AG10803 (cell line): ENCODE data around the gene HOXC11.

Experiments
- DNase-seq: peaks from one replicate; pipeline ENCODE4 v3.0.0; 2010; ENCODE audit warnings: low read depth
- H3K4me3 ChIP-seq: 2 replicates; pipeline ENCODE4 v1.5.1; 2011; ENCODE audit warnings: mild to moderate bottlenecking, low read length, control low read depth
- CTCF ChIP-seq: conservative IDR thresholded peaks from 2 replicates; pipeline ENCODE4 v1.5.1; 2011; ENCODE audit warnings: mild to moderate bottlenecking, low read length, control low read depth, inconsistent platforms

Gene HOXC11

DNA sequence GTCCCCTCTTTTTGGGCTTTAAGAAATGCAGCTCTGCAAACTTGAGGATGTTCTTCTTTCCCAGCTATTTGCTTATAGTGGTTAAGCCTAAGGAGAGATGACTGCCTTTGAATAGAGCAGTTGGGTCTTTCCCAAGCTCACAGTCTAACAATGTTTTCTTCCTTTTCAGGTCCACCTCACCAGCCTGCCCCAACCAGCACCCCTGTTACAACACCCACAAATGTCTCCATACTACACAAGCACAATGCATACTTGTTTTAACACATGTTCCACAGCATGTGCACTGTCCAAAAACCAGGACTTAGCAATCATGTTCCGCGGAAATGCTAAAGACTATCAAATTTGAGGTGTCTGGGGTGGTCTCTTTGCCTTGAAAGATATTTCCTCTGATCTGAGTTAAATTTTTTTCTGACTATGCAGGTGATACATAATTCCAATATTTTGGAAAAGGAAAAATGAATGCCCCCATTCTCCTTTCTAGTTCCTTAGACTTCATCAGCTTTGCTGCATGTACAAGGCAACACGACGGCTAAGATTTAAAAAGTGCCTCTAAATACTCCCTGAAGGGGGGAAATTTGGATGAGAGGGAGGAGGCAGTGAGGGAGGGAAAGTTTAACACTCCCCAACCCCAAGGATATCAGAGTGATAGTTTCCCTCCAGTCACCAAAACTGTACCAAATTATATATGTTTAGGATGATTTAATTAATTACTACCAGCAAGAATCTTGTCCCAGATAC is 40.9 kb upstream of the HOXC11 start:
- no peak for DNase-seq
- TF ChIP-seq CTCF = no peak
- H3K4me3 ChIP-seq = no peak overlapping the region

- H3K4me3 ChIP-seq = no peak overlapping the region
- no peak for TF ChIP-seq CTCF
- no peak for DNase-seq
Observed at GRCh38 chr12:53932915-53933314, 40.0 kb upstream of the HOXC11 start.

- H3K4me3 ChIP-seq = no peak overlapping the region
- TF ChIP-seq CTCF = no peak
- DNase-seq = no peak
Observed at GRCh38 chr12:53935383-53936341, 37.3 kb upstream of the HOXC11 start.

DNA sequence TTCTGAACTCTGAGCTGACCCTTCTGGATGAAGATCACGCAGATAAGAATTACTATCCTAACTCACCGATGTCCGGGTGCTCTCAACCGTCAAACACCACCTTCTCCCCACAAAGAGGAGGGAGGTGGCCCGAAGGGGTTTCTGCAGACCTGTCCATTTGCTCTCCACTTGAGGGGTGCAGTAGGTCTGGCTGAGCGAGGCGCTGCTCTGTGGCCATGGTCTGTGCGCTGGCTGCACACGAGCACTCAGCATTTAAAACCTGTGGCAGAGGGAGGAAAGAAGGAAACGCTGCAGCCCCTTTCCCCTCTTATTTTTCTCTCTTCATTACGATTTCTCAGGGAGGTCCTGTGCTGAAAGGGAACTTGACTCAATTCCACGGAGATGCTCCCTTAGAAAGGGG is 35.8 kb upstream of the HOXC11 start:
- no peak for TF ChIP-seq CTCF
- no peak for DNase-seq
- no peak overlapping the region for H3K4me3 ChIP-seq

DNA sequence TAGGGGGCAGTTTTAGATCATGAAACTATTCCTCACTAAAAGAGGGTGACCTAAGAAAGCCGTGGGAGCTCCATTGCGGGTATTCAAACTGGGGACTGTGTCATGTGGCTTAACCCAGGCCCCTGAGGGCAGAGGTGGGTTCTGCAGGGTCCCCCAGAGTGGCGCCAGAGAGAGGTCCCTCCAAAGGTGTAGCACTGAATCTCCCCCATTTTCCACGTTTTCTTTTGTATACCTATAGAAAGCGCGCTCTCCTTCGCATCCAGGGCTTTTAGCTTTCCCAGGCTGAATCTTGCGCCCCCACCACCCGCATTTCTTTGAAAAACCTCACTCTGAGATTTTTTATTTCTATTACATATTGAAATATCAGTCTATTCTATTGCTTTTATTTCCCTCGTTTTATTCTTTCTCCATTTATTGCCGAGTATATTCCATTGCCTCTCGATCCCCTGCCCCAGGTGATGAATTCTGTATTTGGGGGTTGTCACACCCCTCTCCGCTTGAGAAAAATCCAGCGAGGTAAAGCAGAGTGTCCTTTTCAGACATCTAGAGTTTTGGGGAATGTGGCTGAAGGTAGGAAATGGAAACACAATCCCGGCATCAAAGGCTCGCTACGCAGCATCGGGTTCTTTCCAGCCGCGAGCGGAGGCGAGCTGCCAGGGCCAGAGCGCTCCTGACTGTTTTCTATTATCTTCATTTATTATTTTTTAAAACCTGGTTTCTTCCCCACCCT is 35.2 kb upstream of the HOXC11 start:
- no peak for DNase-seq
- no peak for TF ChIP-seq CTCF
- no peak overlapping the region for H3K4me3 ChIP-seq

DNA sequence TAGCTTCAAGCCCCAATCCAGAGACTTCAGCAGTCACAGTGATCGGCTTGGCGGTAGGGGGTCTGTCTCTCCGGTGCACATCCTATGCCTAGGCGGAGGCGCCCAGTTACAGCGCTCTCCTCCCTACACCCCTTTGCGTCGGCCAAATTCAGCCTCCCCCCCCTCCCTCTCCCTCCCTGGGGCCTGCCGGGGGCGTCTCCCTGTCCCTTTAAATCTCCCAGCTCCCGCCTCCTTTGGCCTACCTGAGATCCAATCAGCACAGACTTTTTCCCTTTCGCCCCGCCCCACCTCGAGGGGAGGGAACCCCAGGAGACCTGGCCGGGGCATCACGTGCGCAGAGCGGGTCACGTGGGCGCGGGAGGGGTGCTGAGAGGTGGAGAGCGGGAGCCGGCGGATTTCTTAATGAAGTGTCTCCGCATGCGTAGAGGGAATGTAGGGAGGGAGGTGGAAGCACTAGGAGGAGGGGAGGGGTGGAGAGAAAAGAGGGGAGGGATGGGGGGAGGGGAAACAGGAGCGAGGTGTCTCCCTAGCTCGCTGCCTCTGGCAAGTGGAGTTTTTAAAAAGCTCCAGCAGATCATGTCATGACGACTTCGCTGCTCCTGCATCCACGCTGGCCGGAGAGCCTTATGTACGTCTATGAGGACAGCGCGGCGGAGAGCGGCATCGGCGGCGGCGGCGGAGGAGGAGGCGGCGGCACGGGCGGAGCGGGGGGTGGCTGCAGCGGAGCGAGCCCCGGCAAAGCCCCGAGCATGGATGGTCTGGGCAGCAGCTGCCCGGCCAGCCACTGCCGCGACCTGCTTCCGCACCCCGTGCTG is 34.4 kb upstream of the HOXC11 start, which contains the start of gene HOXC13:
Gene HOXC13 (plus strand): TSS at position 506 of the 815 bp plus-strand sequence. CDS start 76 bp downstream, at position 582.
- TF ChIP-seq CTCF = no peak
- peak; percentile 51 for DNase-seq
- H3K4me3 ChIP-seq = no peak within 1 kb of the TSS
